Natural killer cell (primary cell): ENCODE data around the gene IRF7. TPM values are rescaled to one million over a fixed set of nuclear protein-coding genes. Genes with fewer than 3 reads are reported as not detected.
A peak's percentile ranks its signal among the peaks of the same experiment; 100 is the strongest.

Source experiments
- ATAC-seq, 3 donors: fragments of 150-1000 bp in 2 of 3; fragments of 200-7000 bp in 1 of 3; cut with Tn5 transposase; 1 replicate in 1 of 3; 2 replicates in 2 of 3; pipeline ENCODE4 v1.10.0; 2021; ENCODE audit warnings: mild to moderate bottlenecking in 2 of 3, moderate library complexity in 2 of 3
- DNase-seq, 2 donors: peaks; one replicate each; pipeline versions ENCODE4 v3.0.0 to v3.0.0-alpha.2; 2013 to 2021; ENCODE audit warnings: mixed read lengths in 1 of 2
- H3K27ac ChIP-seq: one replicate; pipeline ENCODE4 v1.5.1; 2013; ENCODE audit warnings: mild to moderate bottlenecking, low read length
- H3K27me3 ChIP-seq: one replicate; pipeline ENCODE4 v1.6.1; 2013; ENCODE audit warnings: low read length; ENCODE audit not compliant: control insufficient read depth, insufficient read depth
- H3K36me3 ChIP-seq: one replicate; pipeline ENCODE4 v1.6.1; 2013; ENCODE audit warnings: low read length; ENCODE audit not compliant: control insufficient read depth, insufficient read depth
- H3K4me1 ChIP-seq: one replicate; pipeline ENCODE4 v1.6.1; 2013; ENCODE audit warnings: low read length; ENCODE audit not compliant: control insufficient read depth, insufficient read depth
- H3K4me3 ChIP-seq: one replicate; pipeline ENCODE4 v1.5.1; 2013; ENCODE audit warnings: low read length
- H3K9me3 ChIP-seq: one replicate; pipeline ENCODE4 v1.6.1; 2013; ENCODE audit warnings: low read length; ENCODE audit not compliant: control insufficient read depth, insufficient read depth
- H3K27ac Mint-ChIP-seq, 2 donors: one replicate each; pipeline ENCODE4 v1.8.0; 2022; ENCODE audit warnings: mild to moderate bottlenecking in 2 of 2, mixed read lengths in 2 of 2, moderate library complexity in 1 of 2
- H3K27me3 Mint-ChIP-seq, 2 donors: one replicate each; pipeline ENCODE4 v1.8.0; 2022; ENCODE audit warnings: low read depth in 2 of 2, mixed read lengths in 2 of 2
- H3K36me3 Mint-ChIP-seq: one replicate; pipeline ENCODE4 v1.8.0; 2022; ENCODE audit warnings: mixed read lengths
- H3K4me1 Mint-ChIP-seq, 2 donors: one replicate each; pipeline ENCODE4 v1.8.0; 2022; ENCODE audit warnings: mixed read lengths in 2 of 2
- H3K4me3 Mint-ChIP-seq: one replicate; pipeline ENCODE4 v1.8.0; 2022; ENCODE audit warnings: mild to moderate bottlenecking, moderate library complexity, mixed read lengths
- H3K9me3 Mint-ChIP-seq, 2 donors: one replicate each; pipeline ENCODE4 v1.8.0; 2022; ENCODE audit warnings: mixed read lengths in 2 of 2
- WGBS: methylation state at CpG from one replicate; pipeline ENCODE4 v1.1.7; 2013; ENCODE audit warnings: missing lambda C conversion rate; ENCODE audit not compliant: insufficient coverage; 5-methylcytosine and 5-hydroxymethylcytosine counted together
- intact Hi-C: fragments of 100-400 bp; cut with micrococcal nuclease; formaldehyde crosslinking; loops from one replicate; pipeline ENCODE4 v1.14.2; 2022
- total RNA-seq, 4 donors: library from RNA; stranded (reverse); fragments of 120-200 nt in 1 of 4; gene quantifications; one replicate each; pipeline versions ENCODE4 v1.2.3 to v1.2.4, GENCODE V29; 2013 to 2022
- TF ChIP-seq, protein P1 (sequence below): fragments of 200-600 bp; IDR thresholded peaks from one replicate; pipeline ENCODE4 v1.8.0; 2022; ENCODE audit warnings: antibody characterized with exemption

The IRF7 gene
- total RNA-seq, 3 donors from 2014 or later (not counting 1 experiment from before 2014, with no cell fraction given): 63.3 to 97.3 (median 77.3) TPM

DNA sequence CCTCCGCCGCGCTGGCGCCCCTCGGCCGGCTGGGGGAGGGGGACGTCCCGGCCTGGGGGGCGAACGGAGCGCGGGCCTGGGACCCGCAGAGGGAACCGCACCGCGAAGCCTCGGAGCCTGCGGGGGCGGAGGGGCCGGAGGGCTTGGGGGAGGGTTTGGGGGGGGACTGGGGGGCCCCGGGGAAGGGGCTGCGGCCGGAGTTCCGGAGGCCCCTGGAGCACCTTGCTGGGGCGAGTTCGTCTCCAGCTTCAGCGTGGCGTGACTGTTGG is 11.5 kb upstream of the IRF7 start:
- Mint-ChIP-seq H3K36me3 (no peaks in the 10 kb centered on the region), H3K4me3 (no peak overlapping the region), H3K27me3 (peaks cover 13 to 20% of the 10 kb centered on the region in 2 donors), H3K4me1 (peaks cover 21 to 23% of the 10 kb centered on the region in 2 donors), H3K9me3 (no peaks in the 10 kb centered on the region), H3K27ac (no peak overlapping the region)
- H3K27ac ChIP-seq: no peak overlapping the region
- peaks cover 13% of the 10 kb centered on the region for H3K27me3 ChIP-seq
- peaks cover 23% of the 10 kb centered on the region for H3K4me1 ChIP-seq
- TF ChIP-seq, protein P1, sequence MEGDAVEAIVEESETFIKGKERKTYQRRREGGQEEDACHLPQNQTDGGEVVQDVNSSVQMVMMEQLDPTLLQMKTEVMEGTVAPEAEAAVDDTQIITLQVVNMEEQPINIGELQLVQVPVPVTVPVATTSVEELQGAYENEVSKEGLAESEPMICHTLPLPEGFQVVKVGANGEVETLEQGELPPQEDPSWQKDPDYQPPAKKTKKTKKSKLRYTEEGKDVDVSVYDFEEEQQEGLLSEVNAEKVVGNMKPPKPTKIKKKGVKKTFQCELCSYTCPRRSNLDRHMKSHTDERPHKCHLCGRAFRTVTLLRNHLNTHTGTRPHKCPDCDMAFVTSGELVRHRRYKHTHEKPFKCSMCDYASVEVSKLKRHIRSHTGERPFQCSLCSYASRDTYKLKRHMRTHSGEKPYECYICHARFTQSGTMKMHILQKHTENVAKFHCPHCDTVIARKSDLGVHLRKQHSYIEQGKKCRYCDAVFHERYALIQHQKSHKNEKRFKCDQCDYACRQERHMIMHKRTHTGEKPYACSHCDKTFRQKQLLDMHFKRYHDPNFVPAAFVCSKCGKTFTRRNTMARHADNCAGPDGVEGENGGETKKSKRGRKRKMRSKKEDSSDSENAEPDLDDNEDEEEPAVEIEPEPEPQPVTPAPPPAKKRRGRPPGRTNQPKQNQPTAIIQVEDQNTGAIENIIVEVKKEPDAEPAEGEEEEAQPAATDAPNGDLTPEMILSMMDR: no peak
- H3K9me3 ChIP-seq: no peaks in the 10 kb centered on the region
- no peak overlapping the region for H3K4me3 ChIP-seq
- no peaks in the 10 kb centered on the region for H3K36me3 ChIP-seq
- intact Hi-C loops: no loop called here
- no peak for DNase-seq
- ATAC-seq: no peak
- WGBS: 15% methylated on average over 26 of the region's 28 CpGs

DNA sequence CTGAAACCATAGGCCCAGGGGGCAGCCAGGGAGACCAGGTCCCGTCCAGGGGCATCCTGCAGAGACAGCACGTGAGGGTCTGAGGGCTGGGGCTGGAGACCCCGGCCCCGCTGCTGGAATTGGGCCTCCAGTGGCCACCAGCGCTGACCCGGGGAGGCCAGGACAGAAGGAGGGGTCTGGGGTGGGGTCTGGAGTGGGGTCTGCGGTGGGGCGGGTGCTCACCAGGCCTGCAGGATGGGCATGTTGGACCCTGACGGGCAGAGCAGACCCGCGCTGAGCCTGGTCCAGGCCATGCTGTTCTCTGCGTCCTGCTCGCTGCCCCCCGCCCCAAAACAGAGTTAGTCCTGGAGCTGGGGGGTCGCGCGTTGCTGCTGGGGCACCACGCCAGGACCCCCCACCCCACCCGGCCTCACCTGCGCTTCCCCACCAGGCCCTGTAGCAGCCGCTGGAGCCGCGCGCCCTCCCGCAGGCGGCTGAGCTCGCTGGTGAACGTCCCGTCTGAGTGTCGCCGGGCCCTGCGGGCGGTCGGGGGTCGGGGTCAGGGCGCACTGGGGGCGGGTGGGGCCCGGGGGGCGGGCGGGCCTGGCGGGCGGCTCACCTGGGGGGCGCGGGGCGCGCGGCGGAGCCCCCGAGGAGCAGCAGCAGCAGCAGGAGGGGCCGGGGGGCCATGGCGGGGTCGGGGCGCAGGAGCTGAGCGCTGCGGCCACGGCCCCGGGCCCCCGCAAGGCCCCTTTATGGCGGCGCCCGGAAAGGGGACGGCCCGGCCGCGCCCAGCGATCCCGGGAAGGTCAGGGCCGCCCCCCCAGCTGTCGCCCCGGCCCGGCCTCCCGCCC is 10.9 kb upstream of the IRF7 start, which contains the start of gene SCT:
Gene SCT, minus strand, starts transcription at position 707 of the 833 bp plus-strand sequence. Its CDS starts 38 bp downstream, at position 669.
- peaks cover 13 to 20% of the 10 kb centered on the region in 2 donors for H3K27me3 Mint-ChIP-seq
- peak within 1 kb of the TSS in 1 of 2 donors; percentile 67 for H3K27ac Mint-ChIP-seq
- H3K4me1 ChIP-seq: peaks cover 23% of the 10 kb centered on the region
- ATAC-seq: no peak
- H3K4me3 Mint-ChIP-seq: peak within 1 kb of the TSS; percentile 15
- peaks cover 13% of the 10 kb centered on the region for H3K27me3 ChIP-seq
- intact Hi-C loops: no loop called here
- H3K4me3 ChIP-seq: no peak within 1 kb of the TSS
- TF ChIP-seq, protein P1: no peak
- no peaks in the 10 kb centered on the region for H3K36me3 ChIP-seq
- no peak within 1 kb of the TSS for H3K27ac ChIP-seq
- WGBS: 9% methylated on average over 72 of the region's 72 CpGs
- no peaks in the 10 kb centered on the region for H3K9me3 ChIP-seq
- DNase-seq: no peak
- H3K36me3 Mint-ChIP-seq: no peaks in the 10 kb centered on the region
- no peaks in the 10 kb centered on the region for H3K9me3 Mint-ChIP-seq
- peaks cover 21 to 23% of the 10 kb centered on the region in 2 donors for H3K4me1 Mint-ChIP-seq

DNA sequence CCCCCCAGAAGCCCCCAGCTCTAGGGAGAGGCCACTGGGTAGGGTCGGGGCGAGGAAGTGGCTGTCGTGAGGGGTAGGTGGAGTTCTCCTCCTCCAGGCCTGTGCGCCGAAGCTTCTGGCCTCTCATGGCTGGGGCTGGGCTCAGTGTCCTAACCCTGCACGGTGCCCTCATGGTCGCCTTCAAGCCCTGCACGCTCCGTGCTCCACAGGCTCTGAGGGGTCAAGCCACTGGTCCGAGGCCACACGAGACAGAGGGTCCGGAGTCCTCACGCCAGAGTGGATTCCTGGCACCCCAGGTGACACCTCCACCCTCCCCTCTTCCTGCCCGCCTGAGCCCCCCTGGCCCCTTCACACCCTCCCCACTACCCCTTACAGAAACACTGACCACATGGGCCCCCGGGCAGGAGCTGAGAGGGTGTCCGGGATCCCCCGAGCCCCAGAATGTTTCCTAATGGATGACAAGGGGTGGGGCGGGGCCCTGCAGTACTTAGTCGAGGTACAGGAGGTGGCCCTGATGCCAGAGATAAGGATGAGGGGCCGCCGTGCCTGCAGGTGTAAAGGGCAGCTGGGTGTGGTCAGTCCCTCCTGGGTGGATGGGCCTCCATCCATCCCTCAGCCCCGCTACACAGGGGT is 10.0 kb upstream of the IRF7 start:
- no peaks in the 10 kb centered on the region for H3K9me3 ChIP-seq
- no peaks in the 10 kb centered on the region for H3K36me3 ChIP-seq
- H3K4me3 Mint-ChIP-seq: no peak overlapping the region
- H3K27me3 ChIP-seq: peaks cover 13% of the 10 kb centered on the region
- peaks cover 21 to 23% of the 10 kb centered on the region in 2 donors for H3K4me1 Mint-ChIP-seq
- H3K4me3 ChIP-seq: no peak overlapping the region
- WGBS: 83% methylated on average over 22 of the region's 22 CpGs
- DNase-seq (no peak), ATAC-seq (no peak)
- TF ChIP-seq, protein P1: no peak
- peaks cover 13 to 20% of the 10 kb centered on the region in 2 donors for H3K27me3 Mint-ChIP-seq
- no peaks in the 10 kb centered on the region for H3K36me3 Mint-ChIP-seq
- H3K27ac Mint-ChIP-seq: no peak overlapping the region
- intact Hi-C loops: no loop called here
- peaks cover 23% of the 10 kb centered on the region for H3K4me1 ChIP-seq
- H3K9me3 Mint-ChIP-seq: no peaks in the 10 kb centered on the region
- H3K27ac ChIP-seq: no peak overlapping the region
